K562 (cell line): ENCODE data around the gene HOXD1. TPM values are rescaled to one million over a fixed set of nuclear protein-coding genes. Genes with fewer than 3 reads are reported as not detected.

ENCODE experiments used
- ATAC-seq: fragments of 200-7000 bp; cut with Tn5 transposase; 3 replicates; pipeline ENCODE4 v1.9.1; 2020; ENCODE audit warnings: moderate library complexity
- BruUV-seq: library from RNA; stranded (reverse); fragments of 400-500 nt; replicated peaks from 2 replicates; lab custom pipeline; 2021; lab: Mats Ljungman, UMichigan
- CTCF ChIA-PET: fragments of 300-600 bp; formaldehyde crosslinking; extraction: SDS; loops from one replicate; lab custom pipeline; 2021; ENCODE audit warnings: low intra/inter-chr PET ratio; lab: Yijun Ruan, JAX
- POLR2A ChIA-PET: fragments of 300-600, 350-650 bp; sonication (Branson Sonifier 250); formaldehyde crosslinking; extraction: SDS; loops from one replicate; lab custom pipeline; 2021; ENCODE audit warnings: antibody characterized with exemption, inconsistent platforms; lab: Yijun Ruan, JAX
- DNase-seq, 4 experiments: peaks; one replicate each; pipeline versions ENCODE4 v3.0.0 to v3.0.0-alpha.2; 2011 to 2018; ENCODE audit warnings: low spot score in 3 of 4, mixed read lengths in 3 of 4; ENCODE audit errors: extremely low read depth in 1 of 4
- FAIRE-seq: peaks from 2 replicates; lab custom pipeline; 2011; peaks lifted over from hg19 to GRCh38; lab: Jason Lieb, UNC
- H2AFZ ChIP-seq: 2 replicates; pipeline ENCODE4 v1.6.0; 2011; ENCODE audit warnings: low read depth, low read length, control low read depth, inconsistent platforms
- H3K27ac ChIP-seq: fragments of 200-600 bp; 3 replicates; pipeline ENCODE4 v1.8.0; 2011; ENCODE audit warnings: low read depth, mild to moderate bottlenecking, control low read depth, inconsistent platforms, low read length, moderate library complexity, mixed read lengths; ENCODE audit errors: extremely low read depth
- H3K27me3 ChIP-seq, 2 experiments: fragments of 300-600 bp in 1 of 2; 2 replicates in 1 of 2; 3 replicates in 1 of 2; pipeline versions ENCODE4 v1.6.0 to v1.8.0; 2011; ENCODE audit warnings: inconsistent platforms in 2 of 2, low read length in 2 of 2, mild to moderate bottlenecking in 1 of 2, mixed read lengths in 1 of 2, moderate library complexity in 1 of 2; ENCODE audit not compliant: control insufficient read depth in 2 of 2, insufficient read depth in 2 of 2
- H3K36me3 ChIP-seq: fragments of 300-600 bp; 3 replicates; pipeline ENCODE4 v1.8.0; 2011; ENCODE audit warnings: mild to moderate bottlenecking, low read length, inconsistent platforms; ENCODE audit not compliant: control insufficient read depth, insufficient read depth
- H3K4me1 ChIP-seq, 2 experiments: fragments of 200-600 bp in 1 of 2; replicated peaks in 1 of 2; 2 replicates in 1 of 2; 3 replicates in 1 of 2; pipeline versions ENCODE4 v1.5.1 to v1.8.0; 2011; ENCODE audit warnings: inconsistent platforms in 2 of 2, low read length in 2 of 2, mild to moderate bottlenecking in 1 of 2, mixed read lengths in 1 of 2, moderate library complexity in 1 of 2; ENCODE audit not compliant: control insufficient read depth in 2 of 2, insufficient read depth in 2 of 2
- H3K4me2 ChIP-seq: 2 replicates; pipeline ENCODE4 v1.6.1; 2011; ENCODE audit warnings: low read length, control low read depth, inconsistent platforms, mixed read lengths; ENCODE audit not compliant: insufficient read depth
- H3K4me3 ChIP-seq: fragments of 200-600 bp; sonication (generic), shearing (Covaris generic); 2 replicates; pipeline ENCODE4 v1.5.1; 2016; ENCODE audit warnings: control low read depth, inconsistent platforms
- H3K79me2 ChIP-seq: fragments of 200-600 bp; 3 replicates; pipeline ENCODE4 v1.8.0; 2011; ENCODE audit warnings: low read length, inconsistent platforms; ENCODE audit not compliant: control insufficient read depth, insufficient read depth
- H3K9ac ChIP-seq, 2 experiments: 2 replicates each; pipeline versions ENCODE4 v1.6.0 to v1.6.1; 2011; ENCODE audit warnings: low read depth in 2 of 2, low read length in 2 of 2, control low read depth in 1 of 2, inconsistent platforms in 1 of 2, mild to moderate bottlenecking in 1 of 2, mixed read lengths in 1 of 2; ENCODE audit not compliant: insufficient read depth in 1 of 2
- H3K9me1 ChIP-seq: one replicate; pipeline ENCODE4 v1.6.0; 2011; ENCODE audit warnings: inconsistent platforms, mild to moderate bottlenecking, low read length, moderate library complexity; ENCODE audit not compliant: control insufficient read depth, insufficient read depth
- H3K9me3 ChIP-seq: replicated peaks from 2 replicates; pipeline ENCODE4 v1.5.1; 2011; ENCODE audit warnings: low read depth, low read length, inconsistent platforms; ENCODE audit not compliant: control insufficient read depth, insufficient read depth
- H4K20me1 ChIP-seq: replicated peaks from 2 replicates; pipeline ENCODE4 v1.6.1; 2011; ENCODE audit warnings: low read length, inconsistent platforms, mixed read lengths; ENCODE audit not compliant: control insufficient read depth, insufficient read depth
- ATF1 ChIP-seq, 2 experiments: fragments of 450-650 bp in 1 of 2; IDR thresholded peaks; 2 replicates each; pipeline ENCODE4 v1.6.1; 2016; ENCODE audit warnings: missing compliant biosample characterization in 1 of 2, missing genetic modification characterization in 1 of 2
- HEY1 ChIP-seq: fragments of 250-450 bp; sonication (Bioruptor Pico); IDR thresholded peaks from 2 replicates; pipeline ENCODE4 v1.5.0; 2020; ENCODE audit warnings: mild to moderate bottlenecking, moderate library complexity, borderline replicate concordance
- KDM2B ChIP-seq: fragments of 250-450 bp; sonication (Bioruptor Pico); IDR thresholded peaks from 2 replicates; pipeline ENCODE4 v1.8.0; 2021; ENCODE audit warnings: mild to moderate bottlenecking, moderate library complexity
- POLR3G ChIP-seq: IDR thresholded peaks from 2 replicates; pipeline ENCODE4 v1.6.1; 2011; ENCODE audit not compliant: insufficient read length, insufficient replicate concordance; ENCODE audit errors: extremely low read depth
- SP2 ChIP-seq: IDR thresholded peaks from 2 replicates; pipeline ENCODE4 v1.6.1; 2011; ENCODE audit warnings: mild to moderate bottlenecking, low read depth, low read length, moderate library complexity; ENCODE audit not compliant: poor library complexity, severe bottlenecking; ENCODE audit errors: extremely low read depth
- TBP ChIP-seq: optimal IDR thresholded peaks from 2 replicates; pipeline ENCODE3; 2011; ENCODE audit warnings: low read depth, low read length, improper control_type of control experiment
- ZBTB1 ChIP-seq: sonication (generic); formaldehyde crosslinking; IDR thresholded peaks from 2 replicates; pipeline ENCODE4 v1.8.1; 2023; ENCODE audit warnings: missing genetic modification reagents, low read depth, mild to moderate bottlenecking, borderline replicate concordance
- WGBS: fragments of 100-300 bp; shearing (Covaris generic); methylation state at CpG from one replicate; pipeline ENCODE4 v1.1.6; 2016; ENCODE audit warnings: low coverage, mixed read lengths; ENCODE audit not compliant: insufficient coverage; ENCODE audit errors: missing lambda C conversion rate; 5-methylcytosine and 5-hydroxymethylcytosine counted together
- in situ Hi-C: fragments of 300-500 bp; cut with MboI; formaldehyde crosslinking; loops from 4 replicates; pipeline ENCODE4 v1.15.0; 2018; ENCODE audit warnings: inconsistent platforms, mixed read lengths
- intact Hi-C: fragments of 100-400 bp; cut with micrococcal nuclease; formaldehyde crosslinking; loops from 2 replicates; pipeline ENCODE4 v1.14.2; 2022
- polyA plus RNA-seq, 8 experiments: library from polyadenylated mRNA; depleted of rRNA in 4 of 8; stranded (reverse) in 5 of 8; unstranded in 3 of 8; fragments of >200 nt; fragmentation: Nextera tagmentation in 2 of 8; fragmentation: Illumina TruSeq in 1 of 8; extraction: Ambion mirVana in 2 of 8; extraction: Trizol in 1 of 8; gene quantifications; 2 replicates each; pipeline versions ENCODE4 v1.2.1 to v1.2.3, GENCODE V29; 2011 to 2014; ENCODE audit warnings: inconsistent platforms in 1 of 8, missing spikeins in 1 of 8
- total RNA-seq, 7 experiments: library from RNA; depleted of rRNA in 6 of 7; stranded (reverse); fragments of >200 nt in 6 of 7; fragmentation: Illumina TruSeq in 2 of 7; extraction: Trizol in 2 of 7; gene quantifications; 2 replicates each; pipeline versions ENCODE4 v1.2.1 to v1.2.3, GENCODE V29; 2011 to 2021; ENCODE audit warnings: low replicate concordance in 1 of 7
- TF ChIP-seq, protein P1 (sequence below), 2 experiments: IDR thresholded peaks; 2 replicates each; pipeline ENCODE4 v1.6.1; 2011; ENCODE audit warnings: borderline replicate concordance in 1 of 2, control low read depth in 1 of 2, low read depth in 1 of 2, low read length in 1 of 2, mild to moderate bottlenecking in 1 of 2, mixed read lengths in 1 of 2, moderate library complexity in 1 of 2; ENCODE audit not compliant: insufficient read depth in 1 of 2, insufficient read length in 1 of 2, poor library complexity in 1 of 2, severe bottlenecking in 1 of 2; ENCODE audit errors: extremely low read depth in 1 of 2
- TF ChIP-seq, protein P2 (sequence below): sonication (generic); formaldehyde crosslinking; IDR thresholded peaks from 2 replicates; pipeline ENCODE4 v1.8.0; 2022; ENCODE audit warnings: mild to moderate bottlenecking, low read depth, missing genetic modification reagents
- TF ChIP-seq, protein P3 (sequence below): fragments of 450-650 bp; formaldehyde crosslinking; IDR thresholded peaks from 2 replicates; pipeline ENCODE4 v1.4.0; 2020; ENCODE audit warnings: mild to moderate bottlenecking, moderate library complexity
- TF ChIP-seq, protein P4 (sequence below): sonication (generic); formaldehyde crosslinking; IDR thresholded peaks from 2 replicates; pipeline ENCODE4 v1.8.0; 2022; ENCODE audit warnings: missing genetic modification reagents, mild to moderate bottlenecking, borderline replicate concordance

HOXD1 gene
- total and polyA plus RNA-seq, 9 of the 15 experiments (the other 6 are each of a cell fraction or from before 2014, with no cell fraction given): not detected

DNA sequence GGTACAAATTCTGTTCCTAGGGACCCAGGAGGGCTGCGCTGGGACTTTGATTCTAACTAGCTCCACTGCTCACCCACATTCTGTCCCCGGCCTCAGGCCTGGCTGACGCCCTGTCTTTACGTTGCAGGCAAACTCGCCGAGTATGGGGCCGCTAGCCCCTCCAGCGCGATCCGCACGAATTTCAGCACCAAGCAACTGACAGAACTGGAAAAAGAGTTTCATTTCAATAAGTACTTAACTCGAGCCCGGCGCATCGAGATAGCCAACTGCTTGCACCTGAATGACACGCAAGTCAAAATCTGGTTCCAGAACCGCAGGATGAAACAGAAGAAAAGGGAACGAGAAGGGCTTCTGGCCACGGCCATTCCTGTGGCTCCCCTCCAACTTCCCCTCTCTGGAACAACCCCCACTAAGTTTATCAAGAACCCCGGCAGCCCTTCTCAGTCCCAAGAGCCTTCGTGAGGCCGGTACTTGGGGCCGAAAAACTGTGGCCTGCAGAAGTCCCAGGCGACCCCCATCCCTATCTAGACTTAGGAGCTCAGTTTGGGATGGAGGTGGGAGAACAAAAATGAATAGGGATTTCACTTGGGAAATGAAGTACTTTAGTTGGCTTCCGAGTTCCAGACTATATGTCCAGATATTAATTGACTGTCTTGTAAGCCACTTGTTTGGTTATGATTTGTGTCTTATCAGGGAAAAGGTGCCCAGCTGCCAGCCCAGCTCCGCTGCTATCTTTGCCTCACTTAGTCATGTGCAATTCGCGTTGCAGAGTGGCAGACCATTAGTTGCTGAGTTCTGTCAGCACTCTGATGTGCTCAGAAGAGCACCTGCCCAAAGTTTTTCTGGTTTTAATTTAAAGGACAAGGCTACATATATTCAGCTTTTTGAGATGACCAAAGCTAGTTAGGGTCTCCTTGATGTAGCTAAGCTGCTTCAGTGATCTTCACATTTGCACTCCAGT, 1.5 kb downstream of the HOXD1 start (continued):
- TF ChIP-seq, protein P1, sequence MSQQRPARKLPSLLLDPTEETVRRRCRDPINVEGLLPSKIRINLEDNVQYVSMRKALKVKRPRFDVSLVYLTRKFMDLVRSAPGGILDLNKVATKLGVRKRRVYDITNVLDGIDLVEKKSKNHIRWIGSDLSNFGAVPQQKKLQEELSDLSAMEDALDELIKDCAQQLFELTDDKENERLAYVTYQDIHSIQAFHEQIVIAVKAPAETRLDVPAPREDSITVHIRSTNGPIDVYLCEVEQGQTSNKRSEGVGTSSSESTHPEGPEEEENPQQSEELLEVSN (IDR thresholded peaks at IDR 0.05; ENCODE audit: borderline replicate concordance in 1 of 2, extremely low read depth in 1 of 2, insufficient read depth in 1 of 2, insufficient read length in 1 of 2, low read depth in 1 of 2, low read length in 1 of 2, poor library complexity in 1 of 2, severe bottlenecking in 1 of 2): no peak
- TF ChIP-seq, protein P2, sequence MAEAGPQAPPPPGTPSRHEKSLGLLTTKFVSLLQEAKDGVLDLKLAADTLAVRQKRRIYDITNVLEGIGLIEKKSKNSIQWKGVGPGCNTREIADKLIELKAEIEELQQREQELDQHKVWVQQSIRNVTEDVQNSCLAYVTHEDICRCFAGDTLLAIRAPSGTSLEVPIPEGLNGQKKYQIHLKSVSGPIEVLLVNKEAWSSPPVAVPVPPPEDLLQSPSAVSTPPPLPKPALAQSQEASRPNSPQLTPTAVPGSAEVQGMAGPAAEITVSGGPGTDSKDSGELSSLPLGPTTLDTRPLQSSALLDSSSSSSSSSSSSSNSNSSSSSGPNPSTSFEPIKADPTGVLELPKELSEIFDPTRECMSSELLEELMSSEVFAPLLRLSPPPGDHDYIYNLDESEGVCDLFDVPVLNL (CRISPR knock-in tag): no peak
- TF ChIP-seq ATF1 (CRISPR knock-in tag; IDR thresholded peaks at IDR 0.05): no peak
- no peak for TF ChIP-seq ATF1 (tag; IDR thresholded peaks at IDR 0.05)
- no peak for TF ChIP-seq KDM2B (CRISPR knock-in tag)

DNA sequence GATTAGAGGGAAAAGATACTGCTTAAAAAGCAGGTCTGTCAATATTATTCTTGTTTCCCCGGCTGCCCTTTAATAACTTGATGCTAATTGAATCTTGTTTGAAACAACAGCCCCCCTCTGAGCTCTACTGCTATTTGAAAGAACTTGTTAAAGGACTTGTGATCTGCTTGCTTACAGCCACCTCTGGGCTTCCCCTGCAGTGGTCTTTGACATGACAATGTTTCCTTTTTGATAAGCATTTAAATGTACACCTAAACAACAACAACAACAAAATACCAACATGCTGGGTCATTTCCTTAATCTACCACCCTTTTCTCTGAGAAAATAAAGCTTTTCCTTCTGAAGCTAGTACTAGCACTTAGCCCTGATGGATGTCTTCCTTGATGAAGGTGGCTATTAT, 3.9 kb downstream of the HOXD1 start:
- Histone ChIP-seq H3K4me1 (peaks cover 0 to 13% of the 10 kb centered on the region in 2 experiments; a peak in 2 of 5 replicates), H2AFZ (no peak overlapping the region), H3K27me3 (peaks cover 23 to 38% of the 10 kb centered on the region in 2 experiments), H3K4me2 (no peak overlapping the region), H3K4me3 (no peak overlapping the region), H3K9me1 (no peaks in the 10 kb centered on the region), H4K20me1 (no peaks in the 10 kb centered on the region), H3K27ac (no peak overlapping the region), H3K9ac (no peak overlapping the region), H3K36me3 (no peaks in the 10 kb centered on the region), H3K79me2 (no peaks in the 10 kb centered on the region), H3K9me3 (no peaks in the 10 kb centered on the region)
- POLR2A ChIA-PET: no interaction called here
- ATAC-seq (no peak), DNase-seq (no peak), FAIRE-seq (no peak)
- in situ Hi-C loops (no loop called here), intact Hi-C loops (no loop called here)
- no TSS peak for BruUV-seq
- CTCF ChIA-PET: no interaction called here
- WGBS: 0% methylated on average over 1 of the region's 1 CpG
- TF ChIP-seq, protein P3, sequence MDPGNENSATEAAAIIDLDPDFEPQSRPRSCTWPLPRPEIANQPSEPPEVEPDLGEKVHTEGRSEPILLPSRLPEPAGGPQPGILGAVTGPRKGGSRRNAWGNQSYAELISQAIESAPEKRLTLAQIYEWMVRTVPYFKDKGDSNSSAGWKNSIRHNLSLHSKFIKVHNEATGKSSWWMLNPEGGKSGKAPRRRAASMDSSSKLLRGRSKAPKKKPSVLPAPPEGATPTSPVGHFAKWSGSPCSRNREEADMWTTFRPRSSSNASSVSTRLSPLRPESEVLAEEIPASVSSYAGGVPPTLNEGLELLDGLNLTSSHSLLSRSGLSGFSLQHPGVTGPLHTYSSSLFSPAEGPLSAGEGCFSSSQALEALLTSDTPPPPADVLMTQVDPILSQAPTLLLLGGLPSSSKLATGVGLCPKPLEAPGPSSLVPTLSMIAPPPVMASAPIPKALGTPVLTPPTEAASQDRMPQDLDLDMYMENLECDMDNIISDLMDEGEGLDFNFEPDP (CRISPR knock-in tag): no peak
- TF ChIP-seq ZBTB1 (CRISPR knock-in tag): no peak
- no peak for TF ChIP-seq POLR3G
- TF ChIP-seq TBP: no peak
- TF ChIP-seq HEY1: no peak
- no peak for TF ChIP-seq SP2
- TF ChIP-seq, protein P4, sequence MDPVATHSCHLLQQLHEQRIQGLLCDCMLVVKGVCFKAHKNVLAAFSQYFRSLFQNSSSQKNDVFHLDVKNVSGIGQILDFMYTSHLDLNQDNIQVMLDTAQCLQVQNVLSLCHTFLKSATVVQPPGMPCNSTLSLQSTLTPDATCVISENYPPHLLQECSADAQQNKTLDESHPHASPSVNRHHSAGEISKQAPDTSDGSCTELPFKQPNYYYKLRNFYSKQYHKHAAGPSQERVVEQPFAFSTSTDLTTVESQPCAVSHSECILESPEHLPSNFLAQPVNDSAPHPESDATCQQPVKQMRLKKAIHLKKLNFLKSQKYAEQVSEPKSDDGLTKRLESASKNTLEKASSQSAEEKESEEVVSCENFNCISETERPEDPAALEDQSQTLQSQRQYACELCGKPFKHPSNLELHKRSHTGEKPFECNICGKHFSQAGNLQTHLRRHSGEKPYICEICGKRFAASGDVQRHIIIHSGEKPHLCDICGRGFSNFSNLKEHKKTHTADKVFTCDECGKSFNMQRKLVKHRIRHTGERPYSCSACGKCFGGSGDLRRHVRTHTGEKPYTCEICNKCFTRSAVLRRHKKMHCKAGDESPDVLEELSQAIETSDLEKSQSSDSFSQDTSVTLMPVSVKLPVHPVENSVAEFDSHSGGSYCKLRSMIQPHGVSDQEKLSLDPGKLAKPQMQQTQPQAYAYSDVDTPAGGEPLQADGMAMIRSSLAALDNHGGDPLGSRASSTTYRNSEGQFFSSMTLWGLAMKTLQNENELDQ: no peak
